Measurements from ENCODE around the gene EPAS1. TPM values are rescaled to one million over a fixed set of nuclear protein-coding genes. Genes with fewer than 3 reads are reported as not detected.

The EPAS1 gene
- total RNA-seq, 1 experiment from 2014 or later, result 106 TPM

- Histone ChIP-seq H3K4me1 (ENCODE audit: control insufficient read depth, insufficient read depth, low read length) (no peaks in the 10 kb centered on the region), H3K27ac (ENCODE audit: low read length) (no peak overlapping the region), H3K9me3 (ENCODE audit: control insufficient read depth, insufficient read depth, low read depth, low read length) (no peaks in the 10 kb centered on the region), H3K4me3 (ENCODE audit: low read depth in 2 of 2, low read length in 2 of 2) (no peak overlapping the region), H3K27me3 (ENCODE audit: control insufficient read depth, insufficient read depth, low read length) (peaks cover 10% of the 10 kb centered on the region), H3K36me3 (ENCODE audit: control insufficient read depth, insufficient read depth, low read length) (no peaks in the 10 kb centered on the region)
- BruUV-seq (replicated peaks), result no TSS peak
- TF ChIP-seq CTCF (IDR thresholded peaks at IDR 0.05) (no peak), TCF7L2 (IDR thresholded peaks at IDR 0.05; ENCODE audit: low read depth, low read length) (no peak), POLR2AphosphoS5 (IDR thresholded peaks at IDR 0.05; ENCODE audit: low read depth, low read length) (no peak), SIN3A (IDR thresholded peaks at IDR 0.05; ENCODE audit: borderline replicate concordance, insufficient read depth, low read depth, low read length) (no peak), REST (IDR thresholded peaks at IDR 0.05; ENCODE audit: insufficient read depth in 1 of 2, low read depth in 2 of 2, low read length in 1 of 2) (no peak)
- no peak for ATAC-seq
- in situ Hi-C loops (cut with HindIII; ENCODE audit: low pct_unique_long_range_greater_than_20kb, low sequenced_read_pairs) (no loop called here), intact Hi-C loops (cut with micrococcal nuclease; ENCODE audit: unreplicated experiment) (no loop called here)
- DNase-seq (ENCODE audit: low read depth, low spot score), result no peak
- POLR2A ChIA-PET, result no interaction called here
- CTCF ChIA-PET, result no interaction called here
Observed at GRCh38 chr2:46402874-46403273, 105.7 kb downstream of the EPAS1 start.

- ChIA-PET CTCF (no interaction called here), POLR2A (no interaction called here)
- in situ Hi-C loops (cut with HindIII; ENCODE audit: low pct_unique_long_range_greater_than_20kb, low sequenced_read_pairs), result no loop called here
- Histone ChIP-seq H3K4me3 (ENCODE audit: low read depth in 2 of 2, low read length in 2 of 2) (no peak overlapping the region), H3K27ac (ENCODE audit: low read length) (no peak overlapping the region), H3K27me3 (ENCODE audit: control insufficient read depth, insufficient read depth, low read length) (peaks cover 8% of the 10 kb centered on the region), H3K36me3 (ENCODE audit: control insufficient read depth, insufficient read depth, low read length) (no peaks in the 10 kb centered on the region), H3K9me3 (ENCODE audit: control insufficient read depth, insufficient read depth, low read depth, low read length) (no peaks in the 10 kb centered on the region), H3K4me1 (ENCODE audit: control insufficient read depth, insufficient read depth, low read length) (peaks cover 8% of the 10 kb centered on the region)
- no peak for TF ChIP-seq SIN3A (IDR thresholded peaks at IDR 0.05; ENCODE audit: borderline replicate concordance, insufficient read depth, low read depth, low read length)
- intact Hi-C loops (cut with micrococcal nuclease; ENCODE audit: unreplicated experiment), result no loop called here
- DNase-seq (ENCODE audit: low read depth, low spot score) (no peak), ATAC-seq (no peak)
- no TSS peak for BruUV-seq (replicated peaks)
Observed at GRCh38 chr2:46404181-46404759, 107.1 kb downstream of the EPAS1 start.

GRCh38 chr2:46407852-46408455 is 110.7 kb downstream of the EPAS1 start:
- no peak for TF ChIP-seq REST (IDR thresholded peaks at IDR 0.05; ENCODE audit: insufficient read depth in 1 of 2, low read depth in 2 of 2, low read length in 1 of 2)
- no peak for TF ChIP-seq CTCF (IDR thresholded peaks at IDR 0.05)
- no peak for TF ChIP-seq SIN3A (IDR thresholded peaks at IDR 0.05; ENCODE audit: borderline replicate concordance, insufficient read depth, low read depth, low read length)
- TF ChIP-seq TCF7L2 (IDR thresholded peaks at IDR 0.05; ENCODE audit: low read depth, low read length), result no peak
- TF ChIP-seq POLR2AphosphoS5 (IDR thresholded peaks at IDR 0.05; ENCODE audit: low read depth, low read length), result no peak
- H3K27me3 ChIP-seq (ENCODE audit: control insufficient read depth, insufficient read depth, low read length), result no peaks in the 10 kb centered on the region
- intact Hi-C loops (cut with micrococcal nuclease; ENCODE audit: unreplicated experiment) (no loop called here), in situ Hi-C loops (cut with HindIII; ENCODE audit: low pct_unique_long_range_greater_than_20kb, low sequenced_read_pairs) (no loop called here)
- no peak overlapping the region for H3K27ac ChIP-seq (ENCODE audit: low read length)
- ChIA-PET CTCF (no interaction called here), POLR2A (no interaction called here)
- H3K9me3 ChIP-seq (ENCODE audit: control insufficient read depth, insufficient read depth, low read depth, low read length), result no peaks in the 10 kb centered on the region
- ATAC-seq (no peak), DNase-seq (ENCODE audit: low read depth, low spot score) (no peak)
- BruUV-seq (replicated peaks), result no TSS peak
- peaks cover 11% of the 10 kb centered on the region for H3K4me1 ChIP-seq (ENCODE audit: control insufficient read depth, insufficient read depth, low read length)
- no peaks in the 10 kb centered on the region for H3K36me3 ChIP-seq (ENCODE audit: control insufficient read depth, insufficient read depth, low read length)
- H3K4me3 ChIP-seq (ENCODE audit: low read depth in 2 of 2, low read length in 2 of 2), result no peak overlapping the region

Measured in Panc1 (cell line).